HepG2 (cell line): Measurements from ENCODE around the gene LRRC19. TPM values are rescaled to one million over a fixed set of nuclear protein-coding genes. Genes with fewer than 3 reads are reported as not detected.

Experiments
- ATAC-seq: fragments of 200-7000 bp; cut with Tn5 transposase; 3 replicates; pipeline ENCODE4 v1.9.1; 2020; ENCODE audit warnings: mild to moderate bottlenecking, moderate library complexity
- BruUV-seq: library from RNA; stranded (reverse); fragments of 400-500 nt; replicated peaks from 2 replicates; lab custom pipeline; 2021; lab: Mats Ljungman, UMichigan
- CTCF ChIA-PET: fragments of 300-600 bp; formaldehyde crosslinking; extraction: SDS; loops from one replicate; lab custom pipeline; 2021; ENCODE audit warnings: low total read pairs, inconsistent platforms, low intra/inter-chr PET ratio; lab: Yijun Ruan, JAX
- POLR2A ChIA-PET: fragments of 350-600 bp; sonication (Branson Sonifier 250); formaldehyde crosslinking; loops from one replicate; lab custom pipeline; 2020; ENCODE audit warnings: antibody characterized with exemption, inconsistent platforms; lab: Yijun Ruan, JAX
- DNase-seq: peaks from one replicate; pipeline ENCODE4 v3.0.0-alpha.2; 2015; ENCODE audit warnings: low spot score
- FAIRE-seq: peaks from 3 replicates; lab custom pipeline; 2011; peaks lifted over from hg19 to GRCh38; lab: Jason Lieb, UNC
- H2AFZ ChIP-seq: one replicate; pipeline ENCODE4 v1.6.1; 2011; ENCODE audit warnings: low read length, inconsistent platforms
- H3K27ac ChIP-seq: fragments of 300-600 bp; 3 replicates; pipeline ENCODE4 v1.8.0; 2011; ENCODE audit warnings: mixed run types, mild to moderate bottlenecking, mixed read lengths, low read length, inconsistent platforms; ENCODE audit not compliant: insufficient read depth; ENCODE audit errors: extremely low read length
- H3K27me3 ChIP-seq, 2 experiments: fragments of 200-600 bp in 1 of 2; 2 replicates in 1 of 2; 3 replicates in 1 of 2; pipeline versions ENCODE4 v1.6.0 to v1.8.0; 2011; ENCODE audit warnings: low read length in 2 of 2, mild to moderate bottlenecking in 2 of 2, moderate library complexity in 2 of 2, inconsistent platforms in 1 of 2; ENCODE audit not compliant: insufficient read depth in 2 of 2, control insufficient read depth in 1 of 2
- H3K36me3 ChIP-seq, 2 experiments: fragments of 200-600 bp in 1 of 2; replicated peaks in 1 of 2; 2 replicates in 1 of 2; 3 replicates in 1 of 2; pipeline versions ENCODE4 v1.5.1 to v1.8.0; 2011; ENCODE audit warnings: low read length in 2 of 2, inconsistent platforms in 1 of 2; ENCODE audit not compliant: insufficient read depth in 2 of 2, control insufficient read depth in 1 of 2
- H3K4me1 ChIP-seq: 2 replicates; pipeline ENCODE4 v1.5.1; 2012; ENCODE audit warnings: low read length, inconsistent platforms; ENCODE audit not compliant: insufficient read depth
- H3K4me2 ChIP-seq: 2 replicates; pipeline ENCODE4 v1.6.0; 2011; ENCODE audit warnings: low read depth, low read length, inconsistent platforms
- H3K4me3 ChIP-seq, 3 experiments: fragments of 200-600 bp in 1 of 3; sonication (generic), shearing (Covaris generic) in 1 of 3; replicated peaks in 1 of 3; 2 replicates each; pipeline ENCODE4 v1.5.1; 2011 to 2016; ENCODE audit warnings: low read length in 3 of 3, inconsistent platforms in 2 of 3, low read depth in 2 of 3, mild to moderate bottlenecking in 2 of 3, control low read depth in 1 of 3, mixed read lengths in 1 of 3; ENCODE audit not compliant: insufficient read depth in 1 of 3
- H3K79me2 ChIP-seq: one replicate; pipeline ENCODE4 v1.6.1; 2011; ENCODE audit warnings: low read length, inconsistent platforms; ENCODE audit not compliant: insufficient read depth
- H3K9ac ChIP-seq: 2 replicates; pipeline ENCODE4 v1.6.0; 2011; ENCODE audit warnings: mild to moderate bottlenecking, low read depth, low read length, inconsistent platforms; ENCODE audit not compliant: insufficient read depth
- H3K9me3 ChIP-seq: 2 replicates; pipeline ENCODE4 v1.5.1; 2012; ENCODE audit warnings: mild to moderate bottlenecking, low read length
- H4K20me1 ChIP-seq: 2 replicates; pipeline ENCODE4 v1.6.0; 2011; ENCODE audit warnings: inconsistent platforms, mild to moderate bottlenecking, low read length, moderate library complexity; ENCODE audit not compliant: insufficient read depth
- ATF7-NPFF ChIP-seq: sonication (generic); formaldehyde crosslinking; IDR thresholded peaks from 2 replicates; pipeline ENCODE4 v1.8.1; 2023; ENCODE audit warnings: mild to moderate bottlenecking, low read depth, missing genetic modification reagents, moderate library complexity
- CAMTA2 ChIP-seq: sonication (generic); formaldehyde crosslinking; IDR thresholded peaks from 2 replicates; pipeline ENCODE4 v1.4.0; 2020; ENCODE audit warnings: mild to moderate bottlenecking, missing genetic modification reagents, borderline replicate concordance
- CCDC6 ChIP-seq: sonication (generic); formaldehyde crosslinking; IDR thresholded peaks from 2 replicates; pipeline ENCODE4 v1.8.1; 2022; ENCODE audit warnings: mild to moderate bottlenecking, missing genetic modification reagents, moderate library complexity
- HOXD1 ChIP-seq: sonication (generic); formaldehyde crosslinking; IDR thresholded peaks from 2 replicates; pipeline ENCODE4 v1.5.0; 2020; ENCODE audit warnings: missing genetic modification reagents
- NONO ChIP-seq, 2 experiments: fragments of 450-650 bp in 1 of 2; sonication (generic) in 1 of 2; formaldehyde crosslinking in 1 of 2; IDR thresholded peaks in 1 of 2; conservative IDR thresholded peaks in 1 of 2; 2 replicates each; pipeline versions ENCODE4 v1.6.1 to v1.8.0; 2017 to 2022; ENCODE audit warnings: mild to moderate bottlenecking in 1 of 2, missing genetic modification reagents in 1 of 2, moderate library complexity in 1 of 2
- NR1H2 ChIP-seq: sonication (generic); formaldehyde crosslinking; IDR thresholded peaks from 2 replicates; pipeline ENCODE4 v1.8.1; 2022; ENCODE audit warnings: low read depth, missing genetic modification reagents, borderline replicate concordance
- ONECUT2 ChIP-seq: sonication (generic); formaldehyde crosslinking; IDR thresholded peaks from 2 replicates; pipeline ENCODE4 v1.4.0; 2020; ENCODE audit warnings: missing genetic modification reagents
- PHF20 ChIP-seq: sonication (generic); formaldehyde crosslinking; IDR thresholded peaks from 2 replicates; pipeline ENCODE4 v1.5.0; 2020; ENCODE audit warnings: mild to moderate bottlenecking, missing genetic modification reagents
- RBFOX2 ChIP-seq: fragments of 200-400 bp; formaldehyde crosslinking; IDR thresholded peaks from 2 replicates; pipeline ENCODE4 v1.6.1; 2017; ENCODE audit warnings: low read depth, mild to moderate bottlenecking, low read length
- TARDBP ChIP-seq: sonication (generic); formaldehyde crosslinking; IDR thresholded peaks from 2 replicates; pipeline ENCODE4 v1.8.0; 2022; ENCODE audit warnings: mild to moderate bottlenecking, missing genetic modification reagents
- TCF7L2 ChIP-seq: IDR thresholded peaks from 2 replicates; pipeline ENCODE4 v1.6.1; 2011; ENCODE audit warnings: mild to moderate bottlenecking, low read depth, low read length, moderate library complexity
- ZIK1 ChIP-seq: sonication (generic); formaldehyde crosslinking; IDR thresholded peaks from 2 replicates; pipeline ENCODE4 v1.5.0; 2020; ENCODE audit warnings: mild to moderate bottlenecking, low read depth, missing genetic modification reagents, borderline replicate concordance
- ZNF235 ChIP-seq: sonication (generic); formaldehyde crosslinking; IDR thresholded peaks from 2 replicates; pipeline ENCODE4 v1.8.1; 2023; ENCODE audit warnings: mild to moderate bottlenecking, missing genetic modification reagents, borderline replicate concordance
- ZNF446 ChIP-seq: sonication (generic); formaldehyde crosslinking; IDR thresholded peaks from 2 replicates; pipeline ENCODE4 v1.5.0; 2020; ENCODE audit warnings: mild to moderate bottlenecking, missing genetic modification reagents
- ZNF776 ChIP-seq: sonication (generic); formaldehyde crosslinking; IDR thresholded peaks from 2 replicates; pipeline ENCODE4 v1.4.0; 2020; ENCODE audit warnings: mild to moderate bottlenecking, missing genetic modification reagents
- ZNF841 ChIP-seq: sonication (generic); formaldehyde crosslinking; IDR thresholded peaks from 2 replicates; pipeline ENCODE4 v1.8.1; 2023; ENCODE audit warnings: missing genetic modification reagents, borderline replicate concordance
- WGBS: methylation state at CpG from one replicate; pipeline ENCODE4 v1.1.6; 2017; ENCODE audit warnings: low lambda C conversion rate; 5-methylcytosine and 5-hydroxymethylcytosine counted together
- in situ Hi-C: cut with HindIII; loops from 2 replicates; pipeline ENCODE4 v1.10.0; 2017; ENCODE audit warnings: low pct_unique_long_range_greater_than_20kb; ENCODE audit not compliant: extremely low pct_ligation_motif_present
- intact Hi-C: fragments of 100-400 bp; cut with micrococcal nuclease; formaldehyde crosslinking; loops from one replicate; pipeline ENCODE4 v1.10.0; 2022; ENCODE audit not compliant: unreplicated experiment
- polyA plus RNA-seq, 8 experiments: library from polyadenylated mRNA; depleted of rRNA in 3 of 8; stranded (reverse) in 7 of 8; unstranded in 1 of 8; fragments of >200 nt; fragmentation: Illumina TruSeq in 4 of 8; extraction: Trizol in 4 of 8; gene quantifications; 2 replicates each; pipeline versions ENCODE4 v1.2.1 to v1.2.3, GENCODE V29; 2011 to 2016; ENCODE audit warnings: low read depth in 4 of 8, missing spikeins in 1 of 8, mixed read lengths in 1 of 8; ENCODE audit not compliant: insufficient read depth in 1 of 8
- total RNA-seq, 5 experiments: library from RNA; depleted of rRNA; stranded (reverse); fragments of >200 nt; fragmentation: Illumina TruSeq; extraction: Trizol; gene quantifications; 2 replicates each; pipeline ENCODE4 v1.2.3, GENCODE V29; 2016; ENCODE audit warnings: low read depth in 1 of 5
- TF ChIP-seq, protein P1 (sequence below): sonication (generic); formaldehyde crosslinking; IDR thresholded peaks from 2 replicates; pipeline ENCODE4 v1.8.1; 2023; ENCODE audit warnings: mild to moderate bottlenecking, missing genetic modification reagents
- TF ChIP-seq, protein P2 (sequence below): sonication (generic); formaldehyde crosslinking; IDR thresholded peaks from 2 replicates; pipeline ENCODE4 v1.8.1; 2023; ENCODE audit warnings: missing genetic modification reagents, mild to moderate bottlenecking, borderline replicate concordance

LRRC19 gene
- total and polyA plus RNA-seq, 2 of the 13 experiments (the other 11 are each of a cell fraction or from before 2014, with no cell fraction given) = not detected

DNA sequence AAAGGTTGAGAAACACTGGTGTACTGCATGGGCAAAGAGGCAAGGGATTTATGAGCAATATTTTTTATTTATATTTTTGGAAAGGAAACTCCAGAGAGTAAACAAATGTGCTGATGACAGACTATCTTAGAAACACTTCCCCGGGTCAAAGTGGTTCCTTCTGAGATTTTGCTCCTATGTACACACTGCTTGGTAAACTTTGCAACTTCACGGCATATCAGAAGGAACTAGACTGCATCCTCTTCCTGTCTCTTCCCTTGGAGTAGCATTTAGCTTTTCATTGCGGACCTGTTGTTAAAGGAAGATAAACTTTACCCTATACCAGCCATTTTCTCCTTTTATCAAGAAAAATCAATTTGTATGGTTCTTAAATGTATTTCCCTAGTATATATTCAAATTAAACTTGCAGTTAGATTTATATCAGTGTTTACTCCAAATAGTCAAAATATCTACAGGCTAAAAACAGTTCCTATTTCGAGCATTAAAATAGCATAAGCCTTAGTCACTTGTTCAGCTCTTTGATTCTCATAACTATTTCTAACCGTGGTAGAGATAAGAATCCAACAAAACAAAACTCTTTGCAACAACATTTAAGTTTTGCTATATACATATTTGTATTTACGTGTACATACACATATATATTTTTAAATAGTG, 48.0 kb upstream of the LRRC19 start:
- Histone ChIP-seq H3K4me3 (no peak overlapping the region), H3K36me3 (no peaks in the 10 kb centered on the region), H3K9me3 (no peaks in the 10 kb centered on the region), H3K4me2 (no peak overlapping the region), H3K4me1 (peaks cover 25% of the 10 kb centered on the region), H3K27me3 (no peaks in the 10 kb centered on the region), H3K79me2 (no peaks in the 10 kb centered on the region), H2AFZ (no peak overlapping the region), H4K20me1 (no peaks in the 10 kb centered on the region), H3K9ac (no peak overlapping the region), H3K27ac (no peak overlapping the region)
- FAIRE-seq = no peak
- intact Hi-C loops (no loop called here), in situ Hi-C loops (no loop called here)
- 77% methylated on average over 6 of the region's 6 CpGs for WGBS
- no TSS peak for BruUV-seq
- ChIA-PET CTCF (no interaction called here), POLR2A (no interaction called here)
- no peak for DNase-seq
- no peak for ATAC-seq
- TF ChIP-seq, protein P1, sequence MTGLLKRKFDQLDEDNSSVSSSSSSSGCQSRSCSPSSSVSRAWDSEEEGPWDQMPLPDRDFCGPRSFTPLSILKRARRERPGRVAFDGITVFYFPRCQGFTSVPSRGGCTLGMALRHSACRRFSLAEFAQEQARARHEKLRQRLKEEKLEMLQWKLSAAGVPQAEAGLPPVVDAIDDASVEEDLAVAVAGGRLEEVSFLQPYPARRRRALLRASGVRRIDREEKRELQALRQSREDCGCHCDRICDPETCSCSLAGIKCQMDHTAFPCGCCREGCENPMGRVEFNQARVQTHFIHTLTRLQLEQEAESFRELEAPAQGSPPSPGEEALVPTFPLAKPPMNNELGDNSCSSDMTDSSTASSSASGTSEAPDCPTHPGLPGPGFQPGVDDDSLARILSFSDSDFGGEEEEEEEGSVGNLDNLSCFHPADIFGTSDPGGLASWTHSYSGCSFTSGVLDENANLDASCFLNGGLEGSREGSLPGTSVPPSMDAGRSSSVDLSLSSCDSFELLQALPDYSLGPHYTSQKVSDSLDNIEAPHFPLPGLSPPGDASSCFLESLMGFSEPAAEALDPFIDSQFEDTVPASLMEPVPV (CRISPR knock-in tag) = no peak

GRCh38 chr9:27047136-27047535, 41.7 kb upstream of the LRRC19 start:
- DNase-seq (no peak), FAIRE-seq (no peak), ATAC-seq (no peak)
- no TSS peak for BruUV-seq
- Histone ChIP-seq H3K4me3 (no peak overlapping the region), H4K20me1 (no peaks in the 10 kb centered on the region), H3K36me3 (peaks cover 0 to 2% of the 10 kb centered on the region in 2 experiments; a peak in 1 of 5 replicates), H3K9me3 (no peaks in the 10 kb centered on the region), H3K79me2 (no peaks in the 10 kb centered on the region), H3K9ac (no peak overlapping the region), H2AFZ (no peak overlapping the region), H3K4me1 (peaks cover 12% of the 10 kb centered on the region), H3K4me2 (no peak overlapping the region), H3K27ac (no peak overlapping the region), H3K27me3 (no peaks in the 10 kb centered on the region)
- ChIA-PET CTCF (no interaction called here), POLR2A (no interaction called here)
- 92% methylated on average over 4 of the region's 4 CpGs for WGBS
- intact Hi-C loops (no loop called here), in situ Hi-C loops (no loop called here)
- no peak for TF ChIP-seq ATF7-NPFF (CRISPR knock-in tag)
- no peak for TF ChIP-seq NONO (IDR thresholded peaks at IDR 0.05)
- TF ChIP-seq NONO (CRISPR knock-in tag; conservative IDR thresholded peaks at IDR 0.05) = no peak
- no peak for TF ChIP-seq NR1H2 (CRISPR knock-in tag)
- TF ChIP-seq CAMTA2 (CRISPR knock-in tag) = no peak
- TF ChIP-seq ZNF776 = no peak
- TF ChIP-seq ZNF235 = no peak
- no peak for TF ChIP-seq CCDC6
- no peak for TF ChIP-seq PHF20 (CRISPR knock-in tag)
- no peak for TF ChIP-seq TCF7L2
- no peak for TF ChIP-seq ZNF841
- no peak for TF ChIP-seq TARDBP (CRISPR knock-in tag)
- TF ChIP-seq, protein P2, sequence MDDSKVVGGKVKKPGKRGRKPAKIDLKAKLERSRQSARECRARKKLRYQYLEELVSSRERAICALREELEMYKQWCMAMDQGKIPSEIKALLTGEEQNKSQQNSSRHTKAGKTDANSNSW (CRISPR knock-in tag) = no peak
- no peak for TF ChIP-seq RBFOX2
- no peak for TF ChIP-seq HOXD1 (CRISPR knock-in tag)
- no peak for TF ChIP-seq ZNF446 (CRISPR knock-in tag)
- no peak for TF ChIP-seq ZIK1 (CRISPR knock-in tag)
- no peak for TF ChIP-seq ONECUT2 (CRISPR knock-in tag)
